Kidney (tissue), 14 donors: ENCODE data around the gene ELOVL1. TPM values are rescaled to one million over a fixed set of nuclear protein-coding genes. Genes with fewer than 3 reads are reported as not detected.

Experiments
- DNase-seq, 5 donors: peaks; one replicate each; pipeline ENCODE4 v3.0.0-alpha.2; 2013 to 2020
- FAIRE-seq: peaks from 2 replicates; lab custom pipeline; 2012; peaks lifted over from hg19 to GRCh38; lab: Jason Lieb, UNC
- H3K27ac ChIP-seq, 2 donors: one replicate each; pipeline ENCODE4 v1.7.0; 2013; ENCODE audit warnings: low read depth in 2 of 2, low read length in 2 of 2, inconsistent platforms in 1 of 2
- H3K27me3 ChIP-seq: one replicate; pipeline ENCODE4 v1.7.1; 2013; ENCODE audit warnings: low read length, inconsistent platforms; ENCODE audit not compliant: control insufficient read depth, insufficient read depth
- H3K36me3 ChIP-seq, 3 donors: one replicate each; pipeline versions ENCODE4 v1.7.0 to v1.7.1; 2013; ENCODE audit warnings: low read length in 3 of 3, control low read depth in 1 of 3, inconsistent platforms in 1 of 3; ENCODE audit not compliant: insufficient read depth in 3 of 3, control insufficient read depth in 2 of 3
- H3K4me1 ChIP-seq, 3 donors: one replicate each; pipeline versions ENCODE4 v1.7.0 to v1.7.1; 2013; ENCODE audit warnings: low read length in 3 of 3, inconsistent platforms in 1 of 3, low read depth in 1 of 3; ENCODE audit not compliant: control insufficient read depth in 2 of 3, insufficient read depth in 2 of 3
- H3K4me3 ChIP-seq, 3 donors: one replicate each; pipeline versions ENCODE4 v1.7.0 to v1.8.1; 2013; ENCODE audit warnings: low read length in 3 of 3, control low read depth in 1 of 3, inconsistent platforms in 1 of 3
- H3K9ac ChIP-seq, 3 donors: one replicate each; pipeline versions ENCODE4 v1.7.0 to v1.7.1; 2013; ENCODE audit warnings: low read length in 3 of 3, control low read depth in 1 of 3, inconsistent platforms in 1 of 3
- H3K9me3 ChIP-seq, 3 donors: one replicate each; pipeline versions ENCODE4 v1.7.0 to v1.7.1; 2013; ENCODE audit warnings: low read length in 3 of 3, control low read depth in 1 of 3, inconsistent platforms in 1 of 3; ENCODE audit not compliant: control insufficient read depth in 2 of 3, insufficient read depth in 1 of 3
- intact Hi-C: fragments of 100-400 bp; cut with DNase I; formaldehyde crosslinking; loops from one replicate; pipeline ENCODE4 v1.11.1; 2022
- polyA plus RNA-seq: library from polyadenylated mRNA; stranded (reverse); fragments of 350-450 nt; fragmentation: Illumina TruSeq; extraction: RNeasy Lipid Tissue Mini Kit (QIAGEN cat#74804); gene quantifications from one replicate; pipeline ENCODE4 v1.2.3, GENCODE V29; 2014; ENCODE audit warnings: low read depth, low replicate concordance; ENCODE audit not compliant: insufficient read depth
- total RNA-seq: library from RNA; stranded (reverse); fragmentation: NEBNext Ultra II Directional; extraction: Animal tissue kit (Norgen Biotek cat#: 25700); gene quantifications from one replicate; pipeline ENCODE4 v1.2.1, GENCODE V29; 2021
- TF ChIP-seq, protein P1 (sequence below): IDR thresholded peaks from 3 replicates; pipeline ENCODE4 v1.5.1; 2012; ENCODE audit warnings: mild to moderate bottlenecking, moderate library complexity, borderline replicate concordance; ENCODE audit not compliant: insufficient read depth; ENCODE audit errors: extremely low read depth
- donor health status: control.
- donor health status: control.
- donor health status: control.
- donor health status: control.
- donor health status: control.
- donor health status: DM: yes; HTN: yes; CAD: no.
- donor health status: Normal renal cell carcinoma (clear cell type).

Gene ELOVL1
- total and polyA plus RNA-seq, 2 donors from 2014 or later, result 85.1 to 86.0 TPM

GRCh38 chr1:43358746-43359693, 8.8 kb downstream of the ELOVL1 start, which contains the start of gene CDC20:
TSS of gene CDC20 (plus strand) at chr1:43358981. CDS start at chr1:43359216, 235 bp downstream.
- TF ChIP-seq, protein P1, sequence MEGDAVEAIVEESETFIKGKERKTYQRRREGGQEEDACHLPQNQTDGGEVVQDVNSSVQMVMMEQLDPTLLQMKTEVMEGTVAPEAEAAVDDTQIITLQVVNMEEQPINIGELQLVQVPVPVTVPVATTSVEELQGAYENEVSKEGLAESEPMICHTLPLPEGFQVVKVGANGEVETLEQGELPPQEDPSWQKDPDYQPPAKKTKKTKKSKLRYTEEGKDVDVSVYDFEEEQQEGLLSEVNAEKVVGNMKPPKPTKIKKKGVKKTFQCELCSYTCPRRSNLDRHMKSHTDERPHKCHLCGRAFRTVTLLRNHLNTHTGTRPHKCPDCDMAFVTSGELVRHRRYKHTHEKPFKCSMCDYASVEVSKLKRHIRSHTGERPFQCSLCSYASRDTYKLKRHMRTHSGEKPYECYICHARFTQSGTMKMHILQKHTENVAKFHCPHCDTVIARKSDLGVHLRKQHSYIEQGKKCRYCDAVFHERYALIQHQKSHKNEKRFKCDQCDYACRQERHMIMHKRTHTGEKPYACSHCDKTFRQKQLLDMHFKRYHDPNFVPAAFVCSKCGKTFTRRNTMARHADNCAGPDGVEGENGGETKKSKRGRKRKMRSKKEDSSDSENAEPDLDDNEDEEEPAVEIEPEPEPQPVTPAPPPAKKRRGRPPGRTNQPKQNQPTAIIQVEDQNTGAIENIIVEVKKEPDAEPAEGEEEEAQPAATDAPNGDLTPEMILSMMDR, result no peak
- Histone ChIP-seq H3K4me3 (peak within 1 kb of the TSS; percentile 77 to 95 (median 87)), H3K9me3 (no peaks in the 10 kb centered on the region), H3K36me3 (peaks cover 3 to 12% (median 8%) of the 10 kb centered on the region in 3 donors), H3K4me1 (peaks cover 0 to 10% (median 6%) of the 10 kb centered on the region in 3 donors), H3K27me3 (no peaks in the 10 kb centered on the region), H3K27ac (peak within 1 kb of the TSS; percentile 55 to 76), H3K9ac (peak within 1 kb of the TSS; percentile 62 to 89 (median 69))
- intact Hi-C loops, result no loop called here
- FAIRE-seq (peak; percentile 65), DNase-seq (peak; percentile 98 to 99 (median 99))

GRCh38 chr1:43358121-43358745, 9.6 kb downstream of the ELOVL1 start:
- Histone ChIP-seq H3K27ac (peak overlapping the region; percentile 55 to 76), H3K36me3 (peaks cover 0 to 4% (median 2%) of the 10 kb centered on the region in 3 donors), H3K4me1 (peaks cover 0 to 10% (median 6%) of the 10 kb centered on the region in 3 donors), H3K9me3 (no peaks in the 10 kb centered on the region), H3K9ac (peak overlapping the region; percentile 62 to 89 (median 69)), H3K27me3 (no peaks in the 10 kb centered on the region), H3K4me3 (peak overlapping the region; percentile 77 to 95 (median 87))
- FAIRE-seq (no peak), DNase-seq (peak in 3 of 5 donors; percentile 26 to 57 (median 46))
- TF ChIP-seq, protein P1, result peak; percentile 30
- intact Hi-C loops, result no loop called here

DNA sequence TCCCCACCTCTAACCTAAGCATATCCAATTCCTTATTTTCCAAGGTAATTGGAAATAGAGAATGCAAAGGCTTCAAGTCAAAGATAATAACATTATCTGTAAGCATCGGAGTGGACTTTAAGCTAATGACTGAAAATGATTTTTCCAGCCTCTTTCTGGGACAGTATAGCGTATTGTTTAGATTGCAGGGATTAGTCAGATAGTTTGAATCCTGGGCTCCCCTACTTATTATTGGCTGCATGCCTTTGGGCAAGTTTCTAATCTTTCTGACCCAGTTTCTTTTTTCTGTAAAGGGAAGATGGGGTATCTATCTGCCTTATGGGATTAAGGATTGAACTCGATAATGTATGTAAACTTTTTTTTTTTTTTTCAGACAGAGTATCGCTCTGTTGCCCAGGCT, 10.6 kb downstream of the ELOVL1 start:
- FAIRE-seq, result no peak
- Histone ChIP-seq H3K27me3 (no peaks in the 10 kb centered on the region), H3K36me3 (peaks cover 0 to 2% (median 0%) of the 10 kb centered on the region in 3 donors), H3K9me3 (no peaks in the 10 kb centered on the region), H3K4me3 (no peak overlapping the region), H3K9ac (no peak overlapping the region), H3K4me1 (peaks cover 0 to 10% (median 6%) of the 10 kb centered on the region in 3 donors), H3K27ac (no peak overlapping the region)
- TF ChIP-seq, protein P1, result no peak
- DNase-seq, result no peak
- intact Hi-C loops, result no loop called here
